Sigmoid colon (tissue), 4 donors: ENCODE results near the gene OR2AJ1.

ENCODE experiments used
- CTCF ChIP-seq, 4 experiments: fragments of 450-650 bp in 3 of 4; fragments of 200-600 bp in 1 of 4; IDR thresholded peaks; one replicate each; pipeline ENCODE4 v1.5.1; 2016 to 2019; ENCODE audit warnings: antibody characterized with exemption in 4 of 4, mild to moderate bottlenecking in 3 of 4, moderate library complexity in 2 of 4
- POLR2AphosphoS5 ChIP-seq, 4 donors: sonication (generic); formaldehyde crosslinking; IDR thresholded peaks; one replicate each; pipeline ENCODE4 v1.6.1; 2017; ENCODE audit warnings: antibody characterized with exemption in 4 of 4

- TF ChIP-seq CTCF (IDR thresholded peaks at IDR 0.05) (no peak), POLR2AphosphoS5 (IDR thresholded peaks at IDR 0.05) (no peak)
Measured at GRCh38 chr1:247914941-247915662, 9.6 kb upstream of the OR2AJ1 start.
